C1 segment of cervical spinal cord (tissue), 14 donors: ENCODE results near the gene CDC34.
A peak's percentile ranks its signal among the peaks of the same experiment; 100 is the strongest.

Source experiments
- DNase-seq, 14 donors: peaks; one replicate each; lab custom pipeline; 2025; lab: John Stamatoyannopoulos, UW

CDC34 gene

DNA sequence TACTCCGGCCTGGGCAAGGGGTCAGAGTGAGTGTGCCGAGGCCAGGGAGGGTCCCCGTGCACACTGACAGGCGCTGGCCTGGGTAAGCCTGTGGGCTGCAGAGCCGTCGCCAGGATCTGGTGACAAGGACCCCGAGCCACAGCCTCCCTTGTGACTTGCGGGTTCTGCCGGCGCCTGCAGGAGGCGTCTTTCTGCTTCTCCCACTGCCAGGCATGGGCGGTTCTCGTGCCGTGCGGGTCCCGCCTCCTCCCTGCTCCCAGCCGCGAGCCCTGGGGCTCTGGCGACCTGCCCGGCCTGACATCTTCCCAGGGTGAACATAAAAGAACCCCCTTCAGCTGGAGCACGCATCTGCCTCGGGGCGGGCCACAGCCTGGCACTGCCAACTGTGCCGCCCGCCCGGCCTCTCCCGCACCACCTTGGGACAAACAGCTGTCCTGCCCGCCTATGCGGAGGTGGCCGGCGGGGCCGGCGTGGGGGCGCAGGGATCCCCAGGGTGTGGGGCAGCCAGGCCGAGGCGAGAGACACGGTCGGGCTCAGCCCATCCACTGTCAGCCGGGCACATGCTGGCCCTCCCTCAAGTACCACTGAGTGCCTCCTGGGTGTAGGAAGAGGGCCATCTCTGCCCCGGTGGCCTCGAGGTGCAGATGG, 56.7 kb downstream of the CDC34 start:
- peak in 13 of 14 donors; percentile 40 to 94 (median 78) for DNase-seq

DNA sequence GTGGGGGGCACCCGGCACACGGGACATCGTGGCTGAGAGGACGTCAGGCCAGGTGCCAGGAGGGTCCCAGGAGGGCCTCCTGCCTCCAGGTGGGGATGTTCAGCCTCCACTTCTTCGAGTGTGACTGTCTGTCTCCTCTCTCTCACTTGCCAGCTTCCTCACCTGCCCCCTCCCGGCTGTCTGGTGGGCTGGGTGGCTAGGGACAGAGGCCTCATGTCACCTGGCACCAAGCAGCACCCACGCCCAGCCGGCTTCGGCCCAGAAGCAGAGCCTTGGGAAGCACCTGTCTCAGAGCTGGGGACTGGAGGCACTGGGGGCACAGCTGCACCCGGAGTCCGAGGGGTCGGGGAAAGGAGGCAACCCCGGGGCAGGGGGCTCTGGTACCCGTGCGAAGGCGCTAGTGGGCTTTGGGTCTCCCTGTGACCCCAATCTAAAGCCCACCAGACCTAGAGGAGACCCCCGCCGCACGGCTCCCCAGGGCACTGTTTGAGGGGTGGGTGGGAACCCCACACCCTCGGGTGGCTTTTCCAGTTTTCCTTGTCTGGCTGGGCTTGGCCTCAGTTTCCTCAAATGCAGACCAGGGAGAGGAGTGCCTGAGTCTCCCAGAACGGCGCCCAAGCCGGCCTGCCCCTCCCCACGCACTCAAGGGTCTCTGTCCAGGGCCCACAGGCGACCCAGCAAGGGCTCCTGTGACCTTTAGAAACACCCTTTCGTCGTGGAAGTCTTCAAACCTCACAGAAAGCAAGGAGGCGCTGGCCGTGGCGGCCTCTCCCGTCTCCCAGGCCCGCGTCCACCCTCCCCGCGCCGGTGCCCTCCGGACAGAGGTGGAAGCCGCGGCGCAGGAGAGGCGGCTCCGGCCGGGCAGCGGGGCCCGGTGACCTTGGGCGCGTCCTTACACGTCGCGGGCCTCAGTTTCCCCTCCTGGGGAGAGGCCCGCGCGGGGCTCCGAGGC, 57.5 kb downstream of the CDC34 start:
- peak in 4 of 14 donors; percentile 49 to 71 (median 56) for DNase-seq

DNA sequence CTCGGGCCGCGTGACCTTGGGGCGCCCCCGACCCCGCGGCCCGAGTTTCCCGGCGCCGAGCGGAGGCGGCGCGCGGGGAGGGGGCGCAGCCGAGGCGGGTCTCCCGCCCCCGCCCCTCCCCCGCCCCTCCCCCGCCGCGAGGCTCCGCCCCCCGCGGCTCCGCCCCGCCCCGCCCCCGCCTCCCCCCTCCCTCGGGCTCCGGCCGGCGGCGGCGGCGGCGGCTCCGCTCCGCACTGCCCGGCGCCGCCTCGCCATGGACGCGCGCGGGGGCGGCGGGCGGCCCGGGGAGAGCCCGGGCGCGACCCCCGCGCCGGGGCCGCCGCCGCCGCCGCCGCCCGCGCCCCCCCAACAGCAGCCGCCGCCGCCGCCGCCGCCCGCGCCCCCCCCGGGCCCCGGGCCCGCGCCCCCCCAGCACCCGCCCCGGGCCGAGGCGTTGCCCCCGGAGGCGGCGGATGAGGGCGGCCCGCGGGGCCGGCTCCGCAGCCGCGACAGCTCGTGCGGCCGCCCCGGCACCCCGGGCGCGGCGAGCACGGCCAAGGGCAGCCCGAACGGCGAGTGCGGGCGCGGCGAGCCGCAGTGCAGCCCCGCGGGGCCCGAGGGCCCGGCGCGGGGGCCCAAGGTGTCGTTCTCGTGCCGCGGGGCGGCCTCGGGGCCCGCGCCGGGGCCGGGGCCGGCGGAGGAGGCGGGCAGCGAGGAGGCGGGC, 58.3 kb downstream of the CDC34 start, which contains the start of gene HCN2:
HCN2 (plus strand) TSS at position 189 of the 703 bp plus-strand sequence; CDS start at position 254, 65 bp downstream.
- no peak for DNase-seq

DNA sequence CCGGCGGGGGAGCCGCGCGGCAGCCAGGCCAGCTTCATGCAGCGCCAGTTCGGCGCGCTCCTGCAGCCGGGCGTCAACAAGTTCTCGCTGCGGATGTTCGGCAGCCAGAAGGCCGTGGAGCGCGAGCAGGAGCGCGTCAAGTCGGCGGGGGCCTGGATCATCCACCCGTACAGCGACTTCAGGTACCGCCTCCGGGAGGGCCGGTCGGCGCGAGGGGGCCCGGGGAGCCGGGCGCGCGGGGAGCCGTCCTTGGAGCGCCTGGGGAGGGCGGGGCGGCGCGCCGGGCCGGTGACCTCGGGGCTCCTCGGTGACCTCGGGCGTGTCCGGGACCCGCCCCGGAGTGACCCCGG, 58.8 kb downstream of the CDC34 start:
- DNase-seq: no peak

DNA sequence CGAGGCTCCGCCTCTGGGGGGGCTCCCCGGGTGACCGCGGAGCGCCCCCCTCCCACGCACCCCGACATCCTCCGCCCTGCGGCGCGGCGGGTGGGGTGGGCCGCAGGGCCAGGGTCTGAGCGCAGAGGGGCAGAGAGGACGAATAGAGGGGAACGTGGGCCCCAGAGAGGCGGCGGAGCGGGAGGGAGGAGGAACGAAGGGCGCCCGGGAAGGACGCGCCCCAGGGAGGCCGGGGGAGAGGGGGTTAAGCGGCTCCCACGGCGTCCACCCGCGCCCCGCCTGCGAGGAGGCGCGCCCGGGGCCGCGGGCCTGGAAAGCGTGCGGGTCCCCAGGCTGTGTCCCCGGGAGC, 59.2 kb downstream of the CDC34 start:
- DNase-seq: no peak

DNA sequence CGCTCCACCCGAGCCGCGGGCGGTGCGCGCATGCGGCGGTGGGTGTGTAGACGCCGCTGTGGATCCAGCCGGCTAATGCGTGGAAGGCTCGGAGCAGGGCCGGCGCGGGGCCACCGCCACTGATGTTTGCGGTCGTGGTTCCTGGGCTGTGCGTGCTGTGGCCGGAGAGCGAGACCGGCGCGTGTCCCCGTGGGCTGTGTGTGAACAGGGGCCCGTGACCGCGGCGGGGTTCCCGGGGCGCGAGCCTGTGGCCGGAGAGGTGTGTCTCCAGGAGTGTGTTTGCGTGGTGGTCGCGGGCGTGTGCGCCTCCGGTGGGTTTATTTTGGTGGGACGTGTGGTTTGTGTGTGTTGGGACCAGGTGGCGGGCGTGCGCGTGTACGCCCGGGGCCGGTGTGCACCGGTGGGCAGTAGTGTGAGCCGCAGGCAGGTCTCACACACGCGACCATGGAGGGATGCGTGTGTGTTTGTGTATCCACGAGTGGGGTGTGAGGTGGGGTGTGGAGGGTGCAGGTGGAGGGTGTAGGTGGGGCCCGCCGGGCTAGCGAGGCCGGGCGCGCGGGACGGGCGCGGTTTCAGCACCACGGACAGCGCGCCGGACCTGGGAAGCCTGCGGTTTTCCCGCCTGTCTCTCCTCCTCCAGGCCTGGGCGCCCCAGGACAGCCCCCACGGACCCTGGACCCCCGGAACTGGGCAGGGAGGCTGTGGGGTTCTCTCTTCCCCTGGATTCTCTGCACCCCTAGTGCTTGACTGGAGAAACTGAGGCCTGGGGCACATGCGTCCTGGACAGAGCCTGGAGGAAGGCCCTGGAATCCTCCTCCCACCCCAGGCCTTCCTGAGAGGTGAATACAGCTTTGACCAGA, 59.8 kb downstream of the CDC34 start:
- peak in 2 of 14 donors; percentile 20 to 33 for DNase-seq
